ENCODE results near the gene CNR1.

Gene CNR1

DNA sequence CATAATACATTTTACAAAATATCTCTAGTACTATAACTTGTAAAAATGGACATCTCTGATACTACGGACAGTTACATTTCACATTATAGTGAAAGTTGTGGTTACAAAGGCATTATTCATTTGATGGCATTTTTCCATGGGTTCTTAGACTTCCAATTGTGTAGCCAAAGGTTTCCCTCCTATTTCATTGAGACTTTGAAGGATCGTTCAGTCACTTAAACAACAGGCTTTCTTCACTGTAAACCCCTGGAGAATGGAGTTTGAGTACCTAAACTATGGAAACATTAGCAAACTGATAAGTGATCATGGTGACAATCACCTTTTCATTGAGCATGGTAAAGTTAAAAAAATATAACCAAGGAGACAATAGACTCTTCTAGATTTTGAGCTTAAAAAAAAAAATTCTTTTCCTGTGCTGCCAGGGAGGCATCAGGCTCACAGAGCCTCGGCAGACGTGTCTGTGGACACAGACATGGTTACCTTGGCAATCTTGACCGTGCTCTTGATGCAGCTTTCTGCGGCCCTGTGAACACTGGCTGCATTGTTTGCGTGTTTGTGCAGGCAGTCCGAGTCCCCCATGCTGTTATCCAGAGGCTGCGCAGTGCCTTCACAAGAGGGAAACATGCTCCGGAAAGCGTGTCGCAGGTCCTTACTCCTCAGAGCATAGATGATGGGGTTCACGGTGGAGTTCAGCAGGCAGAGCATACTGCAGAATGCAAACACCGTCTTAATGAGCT, 22.6 kb downstream of the CNR1 start:
- no peak for DNase-seq

DNA sequence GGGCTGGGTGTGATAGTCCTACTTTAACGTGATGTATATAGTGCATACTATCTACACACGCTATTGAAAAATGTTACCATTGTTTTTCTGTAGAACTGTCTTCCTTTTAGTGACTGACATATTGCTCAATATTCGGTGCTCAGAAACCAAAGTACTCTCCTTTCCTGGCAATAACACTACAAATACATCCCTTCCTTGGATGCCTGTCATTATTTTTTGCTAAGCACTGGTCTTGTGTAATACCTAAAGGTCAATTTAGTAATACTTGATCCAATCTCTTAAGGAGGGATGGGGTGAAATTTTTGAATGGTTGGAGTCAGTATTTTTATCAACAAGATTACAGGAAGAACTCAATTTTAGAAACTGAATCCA, 23.9 kb downstream of the CNR1 start:
- no peak for DNase-seq

DNA sequence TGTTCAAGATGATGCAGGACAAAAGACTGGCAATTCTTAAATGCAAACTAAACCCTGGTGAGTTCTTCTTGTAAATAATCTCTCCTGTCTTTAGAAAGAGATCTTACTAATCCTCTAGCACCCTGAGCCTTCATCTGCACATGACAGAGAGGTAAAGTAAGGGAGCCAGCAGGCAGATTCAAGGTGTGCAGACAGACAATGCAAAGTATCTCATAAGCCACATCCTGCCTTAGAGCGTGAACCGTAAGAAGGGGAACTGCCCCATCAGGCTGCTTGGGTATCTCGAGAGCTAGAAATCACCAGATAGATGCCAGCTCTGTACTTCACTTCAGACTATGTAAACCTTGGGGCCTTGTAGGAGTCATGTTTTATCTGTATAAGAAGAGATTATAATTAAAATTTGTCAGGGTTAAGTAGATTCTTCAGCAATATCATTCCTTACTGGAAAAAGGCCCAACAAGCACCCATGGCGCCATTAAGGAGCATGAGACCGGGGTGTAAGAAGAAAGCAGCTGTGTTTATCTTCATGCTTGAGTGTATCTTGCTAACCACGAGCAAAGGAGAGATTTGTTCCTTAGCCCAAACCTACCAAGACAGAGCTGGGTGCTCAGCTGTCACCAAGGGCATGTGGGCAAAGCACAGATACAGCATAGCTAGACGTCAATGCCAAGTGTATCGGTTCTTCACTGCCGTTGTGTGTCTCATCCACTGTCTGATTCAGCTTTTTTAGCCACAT, 24.4 kb downstream of the CNR1 start:
- DNase-seq = no peak

DNA sequence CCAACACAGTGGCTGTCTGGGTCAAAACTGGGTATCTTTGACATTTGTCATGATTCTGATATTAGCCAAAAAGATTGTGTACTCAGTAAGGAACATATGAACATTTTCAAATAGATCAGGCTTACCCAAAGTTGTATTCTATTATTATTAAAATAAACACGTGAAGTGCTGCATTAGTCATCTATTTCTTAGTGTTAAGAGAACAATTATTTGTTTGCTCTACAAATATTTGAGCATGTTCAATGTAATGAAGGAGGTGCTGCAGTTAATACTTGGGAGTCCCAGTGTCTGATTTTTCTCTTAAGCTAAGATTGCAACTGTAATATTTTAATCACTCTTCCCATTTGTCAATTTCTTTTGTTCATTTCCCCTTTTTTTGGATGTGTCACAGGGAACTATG, 28.2 kb downstream of the CNR1 start:
- no peak for DNase-seq

DNA sequence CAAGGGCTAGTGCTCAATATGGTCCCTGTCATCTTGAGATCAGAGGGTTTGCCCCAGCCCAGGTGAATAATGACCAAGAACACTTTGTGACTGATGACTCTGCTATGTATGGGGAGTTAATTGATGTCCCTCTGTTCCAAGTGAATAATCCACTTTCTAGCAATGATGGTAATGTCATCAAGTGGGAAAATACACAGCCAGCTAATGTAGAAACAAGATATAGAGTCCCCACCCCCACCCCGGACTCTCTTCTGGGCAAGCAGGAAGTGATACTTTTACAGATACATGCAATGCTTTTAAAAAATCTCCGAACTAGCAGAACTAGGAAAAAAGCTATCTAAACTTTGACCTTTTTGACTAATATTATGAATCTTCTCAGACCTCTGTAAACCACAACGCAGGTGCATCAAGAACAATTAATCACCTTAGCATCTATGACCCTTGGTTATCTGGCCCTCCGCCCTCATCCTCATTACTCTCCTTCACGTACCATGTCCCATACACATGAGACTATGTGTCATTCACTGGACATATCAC, 30.5 kb downstream of the CNR1 start:
- no peak for DNase-seq

DNA sequence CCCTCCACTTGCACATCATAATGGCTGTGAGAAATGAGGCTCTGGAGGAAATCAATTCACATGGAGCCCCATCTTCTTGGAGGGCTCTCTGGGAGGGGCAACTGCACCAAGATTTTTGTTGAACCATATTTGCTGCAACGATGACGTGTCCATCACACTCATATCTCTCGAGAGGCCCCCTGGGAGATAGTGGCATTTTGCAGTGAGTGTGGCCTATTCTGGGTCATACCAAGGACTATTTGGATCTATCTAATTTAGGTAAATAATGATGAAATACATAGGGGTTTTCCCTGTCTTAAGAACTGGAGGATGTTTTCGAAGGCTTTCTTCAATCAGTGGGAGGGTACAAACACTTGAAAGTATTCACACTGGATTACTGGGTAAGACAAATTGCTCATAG, 31.6 kb downstream of the CNR1 start:
- no peak for DNase-seq

DNA sequence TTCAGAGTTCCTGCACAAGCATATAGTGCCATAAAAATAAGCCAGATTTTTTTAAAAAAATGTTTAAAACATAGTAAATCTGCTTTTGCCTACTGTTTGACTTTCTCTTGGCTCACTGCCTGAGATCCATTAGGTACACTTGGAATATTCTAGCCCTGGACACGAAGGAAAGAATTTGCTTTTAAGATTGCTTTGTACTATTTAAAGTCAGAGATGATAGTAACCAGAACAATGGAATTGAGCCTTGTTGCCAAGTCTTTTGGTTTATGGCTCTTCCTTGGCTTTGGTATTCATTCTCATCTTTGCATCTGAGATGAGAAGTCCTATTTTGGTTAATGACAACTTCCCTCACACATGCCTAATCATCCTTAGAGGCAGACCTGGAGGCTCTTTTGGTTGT, 32.4 kb downstream of the CNR1 start:
- DNase-seq = no peak

DNA sequence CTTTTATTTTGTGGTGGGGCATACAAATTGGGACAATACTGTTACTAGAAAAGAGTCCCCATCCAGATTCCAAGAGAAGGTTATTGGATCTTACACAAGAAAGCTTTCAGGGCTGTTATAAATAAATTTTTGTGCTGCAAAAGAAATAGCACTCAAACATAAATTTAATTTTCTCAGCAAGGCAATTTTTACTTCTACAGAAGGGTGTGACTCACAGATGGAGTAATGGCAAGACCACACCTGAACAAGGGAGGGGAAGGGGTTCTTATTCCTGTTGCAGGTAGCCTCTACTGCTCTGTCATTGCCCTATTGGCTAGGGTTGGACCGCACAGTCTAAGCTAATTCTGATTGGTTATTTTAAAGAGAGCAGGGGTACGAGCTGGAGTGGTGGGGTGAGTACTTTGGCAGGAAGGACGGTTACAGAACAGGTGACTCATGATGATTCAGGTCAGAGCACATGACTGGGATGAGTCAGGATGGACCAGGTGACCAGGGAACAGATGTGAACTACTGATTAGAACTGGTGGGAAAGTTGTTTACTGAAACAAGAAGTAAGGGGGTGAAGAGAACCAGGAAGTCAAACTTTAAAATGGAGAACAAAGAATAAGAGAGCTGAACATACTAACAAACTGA, 41.1 kb downstream of the CNR1 start:
- no peak for DNase-seq

DNA sequence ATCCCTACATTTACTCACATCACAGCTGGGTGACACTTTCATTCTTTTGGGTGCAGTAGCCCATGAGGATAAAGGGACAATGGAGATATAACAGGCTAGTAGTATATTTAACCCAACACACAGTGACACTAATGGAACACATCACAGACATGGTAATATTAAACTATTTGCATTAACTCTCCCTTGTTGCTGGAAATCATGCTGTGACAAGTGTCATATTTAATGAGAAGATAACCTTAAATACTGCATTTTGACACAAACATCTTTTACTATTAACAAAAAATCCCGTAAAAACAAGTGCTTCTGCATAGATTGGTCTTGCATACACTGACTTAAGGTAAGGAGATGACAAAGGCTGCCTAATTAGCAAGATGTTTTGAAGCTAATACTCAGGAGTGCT, 45.5 kb downstream of the CNR1 start:
- DNase-seq = no peak

DNA sequence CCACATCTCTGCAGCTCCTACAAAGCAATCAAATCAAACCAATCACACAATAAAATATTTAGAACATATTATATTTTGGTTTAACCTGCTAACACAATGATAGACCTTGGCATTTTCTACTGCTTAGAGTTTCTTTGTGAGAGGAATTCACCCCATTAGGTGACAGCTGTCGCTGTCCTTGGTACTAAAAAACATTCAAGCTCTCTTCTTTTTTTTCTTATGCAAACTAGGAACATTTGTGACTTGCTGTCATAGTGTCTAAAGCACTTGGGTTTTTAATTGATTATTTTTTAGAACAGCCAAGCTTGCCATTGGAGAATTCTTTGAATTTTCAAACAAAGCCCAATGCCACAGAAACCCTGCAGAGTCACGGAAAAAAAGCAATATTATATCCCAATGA, 46.4 kb downstream of the CNR1 start:
- no peak for DNase-seq

DNA sequence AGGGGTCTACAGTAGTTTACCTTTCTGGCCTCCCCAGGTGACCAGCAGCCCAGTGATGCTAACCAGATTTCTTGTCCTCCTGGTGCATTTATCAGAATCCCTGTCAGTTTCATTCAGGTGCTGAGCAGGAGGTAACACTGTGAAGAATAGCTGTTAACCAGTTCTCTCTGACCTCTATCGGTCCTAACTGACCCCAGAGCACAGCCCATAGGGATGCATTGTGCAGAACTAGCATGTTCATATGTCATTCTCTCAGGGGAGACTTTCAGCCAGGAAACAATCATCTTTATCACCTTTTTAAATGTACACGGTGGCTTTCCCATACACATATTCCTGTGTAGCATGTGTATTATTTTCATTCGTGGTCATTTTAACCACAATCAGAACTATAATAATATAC, 49.9 kb downstream of the CNR1 start:
- no peak for DNase-seq

DNA sequence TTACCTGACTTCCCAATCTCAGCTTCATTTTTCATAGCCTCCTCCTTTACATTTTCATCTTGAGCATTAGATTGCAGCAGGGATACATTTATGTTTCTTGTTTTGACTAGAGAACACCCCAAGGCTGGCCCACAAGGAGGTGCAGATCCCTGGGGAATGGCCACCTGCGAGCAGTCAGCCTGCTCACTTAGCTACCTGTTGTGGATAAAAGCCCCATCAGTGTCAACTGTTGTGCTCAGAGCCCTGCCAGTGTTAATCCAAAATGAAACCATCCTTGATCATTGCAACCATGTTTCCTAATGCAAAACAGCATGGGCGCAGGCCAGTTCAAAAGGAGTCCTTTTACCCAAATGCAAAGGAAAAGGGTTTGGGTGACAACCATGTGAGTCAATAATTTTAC, 50.8 kb downstream of the CNR1 start:
- DNase-seq = no peak

DNA sequence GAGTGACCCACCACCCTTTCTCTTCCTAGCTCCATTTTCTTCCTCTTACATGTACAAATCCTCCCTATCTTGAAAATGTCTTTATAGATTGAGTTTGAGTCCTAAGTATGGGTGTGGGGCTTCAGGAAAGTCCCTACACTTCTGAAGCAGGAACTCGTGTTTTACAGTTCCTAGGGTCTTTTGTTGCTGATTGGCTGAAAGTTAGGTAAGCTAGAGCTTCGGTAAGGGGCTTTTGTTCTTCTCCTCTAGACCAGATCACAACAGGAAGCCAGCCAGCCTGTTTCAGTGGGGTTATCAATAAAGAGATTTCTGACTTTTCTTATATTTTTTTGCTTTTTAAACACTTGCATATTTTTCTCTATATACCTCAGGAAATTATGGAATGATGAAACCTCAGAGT, 51.3 kb downstream of the CNR1 start:
- DNase-seq = no peak

DNA sequence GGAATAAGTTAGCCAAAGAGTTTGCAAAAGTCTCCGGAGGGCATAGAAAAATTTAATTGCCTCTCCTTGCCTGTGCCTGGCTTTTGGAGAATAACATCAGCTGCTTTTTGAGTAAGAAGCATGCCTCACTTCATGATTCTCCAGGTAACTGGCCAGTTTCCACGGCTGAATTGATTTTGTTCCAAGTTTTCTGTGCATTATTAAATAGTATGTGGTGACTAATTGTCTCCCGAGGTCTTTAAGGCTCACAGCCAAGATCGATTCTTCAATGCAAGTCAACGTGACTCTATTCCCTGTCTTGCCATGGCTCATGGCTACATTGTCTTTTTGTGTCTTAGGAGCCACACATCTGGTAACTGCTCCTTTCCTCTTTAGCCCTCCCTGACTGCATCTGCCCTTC, 54.2 kb downstream of the CNR1 start:
- no peak for DNase-seq

DNA sequence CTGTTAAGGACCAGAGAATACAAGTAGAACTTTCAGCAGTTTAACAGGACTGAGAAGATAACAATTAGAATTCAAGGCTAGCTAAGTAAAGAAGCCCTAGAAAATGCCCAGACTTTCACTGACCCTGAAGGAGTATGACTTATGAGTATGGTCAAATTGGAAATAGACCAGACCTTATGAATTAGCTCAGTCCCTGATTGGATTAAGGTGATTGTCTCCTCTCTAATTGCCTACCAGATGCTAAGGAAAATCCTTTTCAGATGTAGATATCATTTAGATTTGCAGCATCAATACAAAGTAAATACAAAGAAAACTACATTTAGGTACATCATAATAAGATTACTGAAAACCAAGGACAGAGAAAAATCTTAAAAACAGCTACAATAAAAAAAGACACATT, 58.9 kb downstream of the CNR1 start:
- DNase-seq = no peak

DNA sequence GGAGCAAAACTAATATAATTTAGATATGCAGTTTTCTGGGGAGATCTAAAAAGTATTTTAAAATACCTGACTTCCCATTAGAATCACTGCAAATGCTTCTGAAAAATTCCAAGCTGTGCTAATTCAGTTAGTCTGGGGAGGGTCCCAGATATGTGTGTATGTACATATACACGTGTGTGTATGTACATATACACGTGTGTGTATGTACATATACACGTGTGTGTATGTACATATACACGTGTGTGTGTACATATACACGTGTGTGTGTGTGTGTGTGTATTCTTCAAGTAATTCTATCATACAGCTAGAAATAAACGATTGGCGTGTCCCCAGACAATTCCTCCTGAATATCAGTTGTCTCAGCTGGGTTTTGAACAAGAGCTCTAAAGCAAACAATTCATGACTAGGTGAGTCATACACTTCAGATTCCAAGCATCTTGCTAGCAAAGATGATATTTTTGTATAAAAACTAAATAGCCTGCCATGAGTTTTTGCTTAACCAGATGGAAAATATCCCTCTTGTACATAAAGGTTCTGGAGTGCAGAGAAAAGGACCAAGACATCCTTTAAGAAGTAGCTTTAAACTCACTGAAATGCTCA, 60.3 kb downstream of the CNR1 start:
- no peak for DNase-seq

Measured in activated CD8-positive, alpha-beta memory T cell treated with anti-CD3 and anti-CD28 coated beads for 24 hours (primary cell).